OCI-LY3 (cell line): Measurements from ENCODE around the gene TNS2.
"Not testable (repeated sequence)": the region's sequence is repeated elsewhere in the genome, so short reads cannot be mapped to it uniquely, and the experiment has no call there.

Experiments used
- CTCF ChIP-seq: fragments of 200-600, 300-600 bp; sonication (generic); IDR thresholded peaks from 2 replicates; pipeline ENCODE4 v1.5.1; 2014; ENCODE audit warnings: antibody characterized with exemption, low read length, low read depth
- EZH2phosphoT487 ChIP-seq: fragments of 200-600 bp; shearing (Covaris generic); IDR thresholded peaks from 2 replicates; pipeline ENCODE4 v1.6.1; 2018; ENCODE audit warnings: antibody characterized with exemption, mixed run types, low read depth

GRCh38 chr12:53095596-53095895 is 45.7 kb downstream of the TNS2 start:
- TF ChIP-seq CTCF, EZH2phosphoT487: not testable (repeated sequence)
